ENCODE results near the gene ADAMTS8.

Gene ADAMTS8, protein sequence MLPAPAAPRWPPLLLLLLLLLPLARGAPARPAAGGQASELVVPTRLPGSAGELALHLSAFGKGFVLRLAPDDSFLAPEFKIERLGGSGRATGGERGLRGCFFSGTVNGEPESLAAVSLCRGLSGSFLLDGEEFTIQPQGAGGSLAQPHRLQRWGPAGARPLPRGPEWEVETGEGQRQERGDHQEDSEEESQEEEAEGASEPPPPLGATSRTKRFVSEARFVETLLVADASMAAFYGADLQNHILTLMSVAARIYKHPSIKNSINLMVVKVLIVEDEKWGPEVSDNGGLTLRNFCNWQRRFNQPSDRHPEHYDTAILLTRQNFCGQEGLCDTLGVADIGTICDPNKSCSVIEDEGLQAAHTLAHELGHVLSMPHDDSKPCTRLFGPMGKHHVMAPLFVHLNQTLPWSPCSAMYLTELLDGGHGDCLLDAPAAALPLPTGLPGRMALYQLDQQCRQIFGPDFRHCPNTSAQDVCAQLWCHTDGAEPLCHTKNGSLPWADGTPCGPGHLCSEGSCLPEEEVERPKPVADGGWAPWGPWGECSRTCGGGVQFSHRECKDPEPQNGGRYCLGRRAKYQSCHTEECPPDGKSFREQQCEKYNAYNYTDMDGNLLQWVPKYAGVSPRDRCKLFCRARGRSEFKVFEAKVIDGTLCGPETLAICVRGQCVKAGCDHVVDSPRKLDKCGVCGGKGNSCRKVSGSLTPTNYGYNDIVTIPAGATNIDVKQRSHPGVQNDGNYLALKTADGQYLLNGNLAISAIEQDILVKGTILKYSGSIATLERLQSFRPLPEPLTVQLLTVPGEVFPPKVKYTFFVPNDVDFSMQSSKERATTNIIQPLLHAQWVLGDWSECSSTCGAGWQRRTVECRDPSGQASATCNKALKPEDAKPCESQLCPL

DNA sequence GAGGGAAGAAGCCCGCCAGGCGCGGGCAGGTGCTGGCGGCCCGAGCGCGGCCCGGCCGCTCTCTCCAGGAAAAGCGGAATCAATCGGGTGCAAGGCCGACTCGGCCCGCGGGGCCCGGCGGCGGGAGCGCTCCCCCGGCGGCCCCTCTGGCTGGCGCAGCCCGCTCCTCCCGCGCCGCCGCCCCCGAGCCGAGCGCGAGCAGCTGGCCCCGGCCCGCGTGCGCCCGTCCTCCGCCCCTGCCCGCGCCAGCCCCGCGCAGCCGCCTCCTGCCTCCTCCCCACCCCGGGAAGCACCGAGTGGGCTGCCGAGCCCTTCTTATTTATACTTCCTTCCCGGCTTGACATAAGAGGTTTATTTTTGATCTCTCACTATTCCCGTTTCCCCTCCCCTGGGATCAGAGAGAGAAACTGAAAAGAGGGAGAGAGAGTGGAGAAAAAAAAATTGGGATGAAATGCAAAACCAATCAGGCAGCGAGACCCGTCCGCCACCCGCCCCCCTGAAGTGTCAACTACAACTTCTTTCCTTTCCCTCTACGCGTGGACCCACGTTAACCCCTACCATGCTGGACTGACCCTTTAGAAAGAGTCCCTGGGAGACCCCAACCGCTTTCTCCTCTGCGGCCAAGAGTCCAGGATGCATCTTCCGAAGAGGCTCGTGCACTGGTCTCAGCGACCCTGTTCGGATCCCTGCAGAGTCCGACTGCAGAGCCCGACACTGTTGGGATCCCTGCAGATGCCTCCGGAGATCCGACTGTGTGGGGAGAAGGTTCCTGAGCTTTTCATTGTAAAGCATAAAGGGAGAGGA lies at the start of gene ADAMTS8:
TSS of gene ADAMTS8 (minus strand) at position 294 of the 804 bp plus-strand sequence. CDS start 323 bp downstream, outside the sequence.
- DNase-seq, result no peak

DNA sequence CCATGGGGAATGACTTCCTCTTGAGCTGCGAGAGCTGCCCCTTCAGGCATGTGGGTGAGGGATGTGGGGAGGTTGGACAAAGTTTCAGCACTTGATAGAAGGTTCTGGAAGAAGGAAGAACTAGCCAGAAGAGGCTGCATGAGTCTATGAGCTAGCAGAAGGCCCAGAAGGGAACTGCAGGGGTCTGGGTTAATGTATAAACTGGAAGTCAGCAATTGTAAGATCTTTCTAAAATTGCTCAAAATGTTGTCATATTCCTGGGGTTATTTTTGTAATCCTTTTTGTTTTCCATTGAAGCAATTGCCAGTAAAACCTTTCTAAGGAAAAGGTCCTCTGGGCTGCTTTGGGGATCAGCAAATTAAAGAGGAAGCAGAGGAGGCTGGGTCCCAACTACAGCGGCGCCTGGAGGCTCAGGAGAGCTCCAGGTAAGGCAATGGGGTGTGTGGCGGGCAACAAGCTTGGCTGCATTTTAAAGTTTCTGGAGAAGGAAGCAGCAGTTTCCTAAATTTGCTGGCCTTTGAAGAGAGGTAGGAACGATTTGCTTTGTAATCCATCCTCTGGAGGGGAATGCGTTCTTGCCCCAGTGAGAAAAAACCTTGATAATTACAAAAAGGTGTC lies 49.3 kb upstream of the ADAMTS8 start:
- no peak for DNase-seq

DNA sequence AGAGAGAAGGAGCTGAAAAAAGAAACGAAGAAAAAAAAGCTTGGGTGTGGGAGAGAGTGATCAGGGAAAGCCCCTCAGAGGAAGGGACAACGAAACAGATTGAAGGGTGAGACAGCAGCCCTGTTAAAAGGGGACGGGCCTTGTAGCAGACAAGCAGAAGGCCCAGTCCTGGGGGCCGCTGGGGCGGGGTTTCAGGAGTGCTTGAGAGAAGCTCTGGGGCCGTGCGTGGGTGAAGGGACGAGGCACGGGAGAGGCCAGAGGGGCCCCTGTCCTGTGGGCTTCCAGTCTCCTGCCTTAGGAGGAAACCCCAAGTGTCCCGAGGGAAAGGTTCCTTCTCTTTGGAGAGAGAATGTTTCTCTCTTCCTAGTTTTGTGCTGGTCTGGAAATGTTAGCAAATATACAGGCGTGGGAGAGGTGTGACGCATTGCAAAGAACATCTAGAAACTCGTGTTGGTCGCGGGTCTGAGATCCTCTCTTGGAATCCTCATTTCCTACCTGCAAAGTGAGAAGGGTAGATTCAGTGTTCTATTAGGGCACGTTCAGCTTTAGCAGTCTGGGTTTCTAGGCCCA lies 48.6 kb upstream of the ADAMTS8 start:
- DNase-seq, result no peak

DNA sequence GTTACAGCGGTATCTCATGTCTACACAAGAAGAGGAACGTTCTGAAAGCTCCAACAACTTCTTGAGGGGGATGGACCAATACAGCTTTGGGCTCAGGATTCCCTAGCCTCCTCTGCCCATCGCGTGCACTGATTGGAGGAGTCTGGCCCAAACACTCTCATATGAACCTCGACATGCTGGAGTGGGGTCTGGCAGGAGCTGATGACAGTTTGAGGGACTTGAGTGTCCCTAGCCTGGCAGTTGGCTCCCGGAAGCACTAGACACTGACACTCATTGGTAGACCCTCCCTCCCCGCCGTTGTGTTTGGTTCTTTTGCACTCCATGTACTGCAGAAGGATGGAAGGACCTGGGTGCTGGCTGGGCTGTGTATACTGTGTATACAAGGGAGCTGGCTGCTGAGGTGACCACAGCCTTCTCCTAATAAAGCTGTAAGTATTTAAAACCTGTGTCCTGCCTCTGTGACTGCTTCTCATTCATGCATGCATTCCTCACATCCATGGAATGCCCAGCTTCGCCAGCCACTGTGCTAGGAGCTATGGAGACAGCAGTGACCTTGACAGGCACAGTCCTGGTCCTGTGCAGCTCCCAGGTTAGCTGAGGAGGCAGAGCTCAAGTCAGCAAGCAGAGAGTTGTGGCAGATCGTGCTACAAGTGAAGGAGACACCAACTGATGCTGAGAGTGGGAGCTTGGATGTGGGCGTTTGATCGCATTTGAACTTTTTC lies 48.0 kb upstream of the ADAMTS8 start:
- DNase-seq, result no peak

DNA sequence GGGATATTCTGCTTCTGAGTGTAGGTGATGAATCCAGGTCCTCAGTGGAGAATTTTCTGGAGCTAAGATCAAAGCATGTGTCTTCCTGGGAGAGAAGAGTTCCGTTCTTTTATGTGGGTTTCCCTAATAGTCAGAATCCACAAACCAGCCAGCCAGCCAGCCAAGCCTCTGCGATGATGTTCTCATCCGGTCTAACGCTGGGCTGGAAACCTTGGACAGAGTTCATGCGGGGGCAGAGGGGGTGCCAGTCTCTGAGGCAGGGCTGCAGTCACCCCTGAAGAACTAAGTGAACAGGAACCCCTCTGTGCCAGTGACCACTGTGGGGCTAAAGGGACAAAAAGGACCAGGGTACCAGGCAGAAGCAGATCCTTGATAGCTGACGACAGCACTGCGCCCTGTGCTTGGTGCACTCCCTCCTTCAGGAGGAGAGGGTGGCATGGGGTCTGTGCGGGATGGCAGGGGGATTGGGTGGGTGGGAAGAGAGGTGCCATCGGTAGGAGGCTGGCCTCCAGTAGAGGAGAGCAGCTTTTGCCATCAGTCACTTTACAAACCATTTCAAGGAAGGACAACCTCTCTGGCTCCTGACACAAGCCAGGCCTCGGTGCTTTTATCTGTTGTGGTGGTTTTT lies 47.1 kb upstream of the ADAMTS8 start:
- DNase-seq, result no peak

DNA sequence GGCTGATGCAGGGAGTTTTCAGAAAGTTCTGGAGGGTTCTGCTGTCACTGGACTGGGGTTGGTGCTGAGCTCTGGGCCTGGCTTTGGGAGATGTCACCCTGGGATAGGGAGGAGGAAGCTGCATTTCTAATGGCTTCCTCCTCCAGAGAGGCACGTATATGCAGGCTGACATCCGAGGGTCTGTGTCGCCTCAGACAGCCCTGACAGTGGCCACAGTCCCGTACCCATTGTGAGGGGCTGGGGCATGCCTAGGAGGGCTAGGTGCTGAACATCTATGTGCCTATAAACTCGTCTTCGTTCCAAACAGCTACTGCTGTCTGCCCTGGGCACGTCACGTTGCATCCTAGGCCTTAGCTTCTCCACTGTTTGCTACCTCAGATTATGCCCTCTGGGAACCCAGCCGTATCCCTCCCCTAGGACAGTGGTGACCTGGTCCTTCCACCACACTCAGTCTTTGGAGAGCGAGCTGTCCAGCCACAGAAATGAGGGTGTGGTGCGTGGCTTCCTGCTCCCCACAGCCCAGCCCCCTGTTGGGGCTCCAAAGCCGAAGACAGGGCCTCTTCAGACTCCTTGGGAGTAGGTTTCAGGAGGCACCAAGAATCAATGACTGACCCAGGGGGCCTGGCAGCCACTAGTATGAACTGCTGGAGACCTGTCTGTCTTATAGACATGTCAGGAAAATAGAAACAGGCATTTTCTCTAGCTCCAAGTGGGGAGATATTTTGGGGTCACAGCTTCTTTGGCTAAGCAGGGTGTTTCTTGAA lies 46.4 kb upstream of the ADAMTS8 start:
- DNase-seq, result no peak

DNA sequence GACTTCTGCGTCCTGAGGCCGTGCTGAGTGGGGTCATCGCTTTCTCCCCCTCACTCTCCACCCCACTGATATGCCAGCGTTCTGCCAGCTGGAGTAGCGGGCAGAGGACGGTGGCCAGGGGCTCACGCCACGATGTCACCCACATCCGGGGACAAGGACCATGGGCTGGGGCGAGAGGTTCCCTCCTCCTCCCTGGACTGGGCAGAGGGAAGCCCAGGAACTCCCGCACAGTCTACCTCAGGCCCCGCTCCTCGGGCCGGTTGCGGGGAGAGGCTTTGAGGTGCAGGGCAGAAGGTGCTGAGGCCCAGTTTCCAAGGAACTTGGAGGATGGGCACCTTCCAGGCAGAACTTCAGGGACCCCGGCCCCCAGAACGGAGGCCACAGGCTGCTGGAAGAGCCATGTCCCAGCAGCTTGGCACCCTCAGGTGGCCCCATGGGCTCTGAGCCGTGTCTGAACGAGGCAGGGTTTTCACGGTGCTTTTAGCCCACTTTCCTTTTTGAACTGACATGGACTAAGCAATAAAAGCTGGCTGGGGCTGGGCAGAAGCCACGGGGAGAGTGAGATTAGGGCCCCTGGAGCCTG lies 45.5 kb upstream of the ADAMTS8 start:
- DNase-seq, result no peak

DNA sequence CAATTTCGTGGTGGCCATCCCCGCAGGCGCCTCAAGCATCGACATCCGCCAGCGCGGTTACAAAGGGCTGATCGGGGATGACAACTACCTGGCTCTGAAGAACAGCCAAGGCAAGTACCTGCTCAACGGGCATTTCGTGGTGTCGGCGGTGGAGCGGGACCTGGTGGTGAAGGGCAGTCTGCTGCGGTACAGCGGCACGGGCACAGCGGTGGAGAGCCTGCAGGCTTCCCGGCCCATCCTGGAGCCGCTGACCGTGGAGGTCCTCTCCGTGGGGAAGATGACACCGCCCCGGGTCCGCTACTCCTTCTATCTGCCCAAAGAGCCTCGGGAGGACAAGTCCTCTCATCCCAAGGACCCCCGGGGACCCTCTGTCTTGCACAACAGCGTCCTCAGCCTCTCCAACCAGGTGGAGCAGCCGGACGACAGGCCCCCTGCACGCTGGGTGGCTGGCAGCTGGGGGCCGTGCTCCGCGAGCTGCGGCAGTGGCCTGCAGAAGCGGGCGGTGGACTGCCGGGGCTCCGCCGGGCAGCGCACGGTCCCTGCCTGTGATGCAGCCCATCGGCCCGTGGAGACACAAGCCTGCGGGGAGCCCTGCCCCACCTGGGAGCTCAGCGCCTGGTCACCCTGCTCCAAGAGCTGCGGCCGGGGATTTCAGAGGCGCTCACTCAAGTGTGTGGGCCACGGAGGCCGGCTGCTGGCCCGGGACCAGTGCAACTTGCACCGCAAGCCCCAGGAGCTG lies 44.8 kb upstream of the ADAMTS8 start:
- no peak for DNase-seq

DNA sequence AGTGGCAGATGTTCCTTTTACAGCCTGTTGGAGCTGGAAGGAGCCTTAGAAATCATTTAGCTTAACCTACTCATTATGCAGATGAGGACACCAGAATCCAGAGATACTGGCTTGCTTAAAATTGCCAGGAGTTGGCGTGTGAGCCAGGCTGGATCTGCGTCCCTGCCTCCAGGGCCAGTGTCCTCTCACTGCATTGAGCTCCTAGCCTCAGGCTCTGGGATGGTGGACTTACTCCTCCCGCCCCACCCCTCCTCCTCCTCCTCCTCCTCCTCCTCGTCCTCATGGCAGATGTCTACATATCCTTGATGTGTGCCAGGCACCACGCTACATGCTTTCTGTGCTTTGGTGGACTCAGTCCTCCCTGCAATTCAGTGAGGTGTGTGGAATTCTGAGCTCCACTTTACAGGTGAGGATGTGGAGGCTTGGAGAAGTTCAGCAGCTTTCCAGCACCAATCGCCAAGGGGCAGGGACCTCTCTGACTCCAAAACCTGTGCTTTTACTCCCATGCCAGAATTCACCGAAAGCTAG lies 44.1 kb upstream of the ADAMTS8 start:
- no peak for DNase-seq

DNA sequence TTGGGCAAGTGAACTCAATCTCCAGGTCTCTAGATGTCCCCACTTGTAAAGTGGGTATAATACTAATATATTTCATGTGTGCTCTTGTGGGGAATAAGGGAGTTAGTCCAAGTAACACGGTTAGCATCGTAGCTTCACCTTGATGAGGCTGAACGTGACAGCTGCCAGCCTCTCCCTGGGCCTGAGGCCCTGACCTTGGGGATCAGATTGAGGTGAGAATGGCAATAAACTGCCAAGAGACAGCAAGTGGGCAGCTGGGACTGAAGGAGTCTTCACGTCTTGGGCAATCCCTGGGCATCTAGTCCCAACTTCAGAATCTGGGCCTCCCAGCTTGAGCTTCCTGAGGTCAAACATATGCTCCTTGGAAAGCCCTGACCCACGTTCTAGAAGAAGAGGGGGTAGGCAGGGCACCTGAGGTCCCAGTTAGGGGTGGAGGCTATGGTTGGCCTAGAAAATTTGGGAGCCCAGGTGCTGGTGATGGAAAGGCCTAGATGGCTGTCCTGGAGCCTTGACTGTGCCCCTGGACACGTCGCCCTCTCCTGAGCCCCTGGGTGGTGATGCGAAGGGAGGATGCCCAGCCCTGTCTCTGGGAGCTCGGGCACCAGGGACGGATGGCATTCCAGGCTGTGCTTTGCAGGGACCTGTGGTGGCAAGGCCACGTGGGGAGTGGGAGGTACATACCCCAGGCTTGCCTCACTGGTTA lies 43.5 kb upstream of the ADAMTS8 start:
- DNase-seq, result no peak

DNA sequence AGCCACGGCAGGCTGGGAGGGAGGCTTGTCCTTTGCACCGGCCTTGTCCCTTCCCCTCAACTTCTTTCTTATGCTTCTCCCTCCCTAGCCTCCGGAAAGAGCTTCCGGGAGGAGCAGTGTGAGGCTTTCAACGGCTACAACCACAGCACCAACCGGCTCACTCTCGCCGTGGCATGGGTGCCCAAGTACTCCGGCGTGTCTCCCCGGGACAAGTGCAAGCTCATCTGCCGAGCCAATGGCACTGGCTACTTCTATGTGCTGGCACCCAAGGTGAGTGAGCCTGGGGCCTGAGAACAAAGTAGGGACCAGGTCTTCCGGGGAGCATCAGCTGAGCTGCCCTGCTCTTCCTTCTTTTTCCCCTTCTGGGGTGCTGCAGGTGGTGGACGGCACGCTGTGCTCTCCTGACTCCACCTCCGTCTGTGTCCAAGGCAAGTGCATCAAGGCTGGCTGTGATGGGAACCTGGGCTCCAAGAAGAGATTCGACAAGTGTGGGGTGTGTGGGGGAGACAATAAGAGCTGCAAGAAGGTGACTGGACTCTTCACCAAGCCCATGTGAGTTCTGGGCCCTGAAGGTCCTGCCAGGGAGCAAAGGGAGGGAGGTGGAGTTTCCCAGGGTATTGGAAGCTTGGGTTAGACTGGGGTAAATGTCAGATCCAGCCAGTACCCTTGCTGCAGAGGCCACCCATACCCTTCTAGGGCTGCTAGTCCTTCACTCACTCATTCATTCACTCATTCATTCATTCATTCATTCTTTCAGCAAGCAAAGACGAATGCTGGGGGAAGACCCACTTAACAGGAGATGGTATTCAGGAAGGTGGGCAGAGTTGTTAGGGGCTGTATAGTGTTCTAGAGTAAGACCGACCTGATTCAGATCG lies 42.7 kb upstream of the ADAMTS8 start:
- no peak for DNase-seq

DNA sequence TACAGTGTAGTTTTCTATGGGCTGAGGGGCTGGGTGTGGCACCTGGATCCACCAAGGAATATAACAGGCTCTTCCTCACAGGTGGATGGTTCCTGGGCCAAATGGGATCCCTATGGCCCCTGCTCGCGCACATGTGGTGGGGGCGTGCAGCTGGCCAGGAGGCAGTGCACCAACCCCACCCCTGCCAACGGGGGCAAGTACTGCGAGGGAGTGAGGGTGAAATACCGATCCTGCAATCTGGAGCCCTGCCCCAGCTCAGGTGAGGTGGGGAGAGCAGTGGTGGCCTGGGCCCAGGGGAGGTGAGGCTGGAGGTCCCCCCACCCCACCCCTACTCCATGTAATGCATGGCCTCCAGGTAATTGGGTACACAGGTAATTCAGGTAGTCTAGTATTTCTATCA lies 40.8 kb upstream of the ADAMTS8 start:
- no peak for DNase-seq

DNA sequence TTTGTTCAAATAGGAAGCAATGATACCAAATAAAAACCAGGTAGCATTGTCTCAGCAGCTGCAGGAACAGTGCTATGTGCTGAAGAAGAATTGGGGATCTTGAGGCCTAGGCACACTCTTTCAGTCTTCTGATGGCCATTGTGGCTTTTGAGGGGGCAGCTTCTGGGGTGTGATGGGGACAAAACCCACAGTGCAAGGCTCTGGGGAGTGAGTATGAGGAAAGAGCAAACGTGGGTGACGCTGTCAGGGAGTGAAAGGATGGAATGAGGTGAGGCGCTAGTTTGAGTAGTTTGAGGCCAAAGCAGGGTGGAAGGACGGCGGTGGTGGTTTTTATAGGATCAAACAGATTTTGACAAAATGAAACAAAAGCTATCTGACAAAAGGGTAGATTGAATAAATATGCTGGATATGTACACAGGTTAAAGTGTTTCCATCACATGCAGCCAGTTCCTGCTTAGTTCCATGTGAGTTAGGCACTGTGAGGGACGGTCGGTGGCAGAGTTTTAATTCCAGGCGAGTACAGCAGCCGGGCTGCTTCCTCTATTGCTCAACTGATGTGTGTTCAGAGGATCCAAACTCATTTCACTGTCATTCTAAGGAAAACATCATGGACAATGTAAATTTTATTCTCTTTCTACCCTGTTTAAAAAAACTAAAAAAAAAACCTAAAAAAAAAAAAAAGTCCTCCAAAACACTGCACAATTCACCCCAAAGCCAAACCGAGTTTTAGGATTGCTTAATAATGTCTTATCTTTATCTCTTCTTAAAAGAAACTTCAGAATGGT lies 38.9 kb upstream of the ADAMTS8 start:
- no peak for DNase-seq

DNA sequence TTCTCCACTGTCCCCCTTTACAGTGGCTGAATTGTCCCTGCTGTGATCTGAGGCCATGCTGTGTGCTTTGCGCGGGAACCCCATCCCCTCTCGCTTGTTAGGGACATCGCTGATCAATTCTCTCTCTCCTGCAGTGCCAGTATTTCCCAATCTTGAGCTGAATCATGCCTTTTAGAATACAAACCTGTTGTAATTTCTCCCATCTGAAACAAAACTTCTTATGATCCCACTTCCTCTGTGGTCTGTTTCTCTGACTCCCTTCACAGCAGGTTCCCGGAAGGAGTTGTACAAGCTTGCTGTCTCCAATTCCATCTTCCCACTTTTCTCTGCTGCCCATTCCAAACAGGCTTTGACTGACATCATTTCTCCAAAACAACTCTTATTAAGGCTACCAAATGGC lies 36.9 kb upstream of the ADAMTS8 start:
- DNase-seq, result no peak

DNA sequence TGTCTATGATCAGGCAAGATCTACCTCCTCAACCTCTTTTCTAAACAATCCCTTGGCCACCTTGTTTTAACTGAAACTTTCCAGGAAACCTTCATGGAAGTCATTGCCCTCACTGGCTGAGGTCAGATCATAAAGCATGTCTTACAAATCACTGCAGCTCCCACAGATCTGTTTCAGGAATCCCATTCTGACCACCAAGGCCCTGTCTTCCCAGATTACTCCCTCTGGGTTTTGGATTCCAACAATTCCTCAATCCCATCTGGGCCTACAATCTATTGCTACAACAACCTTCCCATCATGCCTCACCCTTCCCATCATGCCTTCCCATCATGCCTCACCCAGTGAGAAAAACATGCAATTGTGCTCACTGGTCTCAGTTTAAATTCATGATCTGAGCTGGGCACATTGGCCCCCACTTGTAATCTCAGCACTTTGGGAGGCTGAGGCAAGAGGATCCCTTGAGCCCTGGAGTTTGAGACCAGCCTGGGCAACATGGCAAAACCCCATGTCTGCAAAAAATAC lies 35.9 kb upstream of the ADAMTS8 start:
- no peak for DNase-seq

DNA sequence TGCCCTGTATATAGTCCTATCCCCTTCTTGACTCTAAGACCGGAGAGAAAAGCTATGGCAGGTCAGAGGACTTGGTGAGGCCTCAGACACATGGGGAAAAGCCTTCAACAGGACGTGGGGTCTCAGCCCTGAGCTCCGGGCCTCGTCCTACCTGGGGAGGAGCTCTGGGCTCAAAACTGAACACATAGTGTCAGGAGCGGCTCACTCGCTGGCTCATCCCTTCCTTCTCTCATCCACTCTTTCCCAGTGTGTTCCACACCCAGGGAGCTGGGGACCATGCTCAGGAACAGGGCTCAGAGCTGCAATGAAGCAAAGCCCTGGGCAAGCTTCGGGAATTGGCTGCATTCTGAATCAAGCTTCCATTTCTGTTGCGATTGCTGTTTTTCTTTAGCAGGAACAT lies 34.5 kb upstream of the ADAMTS8 start:
- no peak for DNase-seq
